Inflammatory macrophage (primary cell): ENCODE data around the gene PARD3.
"Not testable (repeated sequence)": the region's sequence is repeated elsewhere in the genome, so short reads cannot be mapped to it uniquely, and the experiment has no call there.

Experiments
- DNase-seq, 2 donors: peaks; one replicate each; pipeline ENCODE4 v3.0.0-alpha.2; 2020 to 2022

Gene PARD3

DNA sequence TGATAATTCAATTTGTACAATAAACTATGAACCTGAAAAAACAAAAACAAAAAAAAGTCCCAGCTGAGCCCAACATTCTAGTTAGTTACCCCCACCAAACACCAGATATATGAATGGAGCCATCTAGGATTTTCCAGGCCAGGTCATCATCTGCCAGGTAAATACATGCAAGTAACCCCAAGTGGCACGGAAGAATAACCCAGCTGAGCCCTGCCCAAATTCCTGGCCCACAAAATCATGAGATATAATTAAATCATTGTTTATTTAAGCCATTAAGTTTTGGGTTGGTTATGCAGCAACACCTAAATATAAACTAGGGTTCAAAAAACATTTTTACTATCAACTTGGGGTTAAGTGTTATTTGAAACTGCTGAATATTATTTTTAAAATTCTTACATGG lies 19.0 kb downstream of the PARD3 start:
- DNase-seq, result no peak

DNA sequence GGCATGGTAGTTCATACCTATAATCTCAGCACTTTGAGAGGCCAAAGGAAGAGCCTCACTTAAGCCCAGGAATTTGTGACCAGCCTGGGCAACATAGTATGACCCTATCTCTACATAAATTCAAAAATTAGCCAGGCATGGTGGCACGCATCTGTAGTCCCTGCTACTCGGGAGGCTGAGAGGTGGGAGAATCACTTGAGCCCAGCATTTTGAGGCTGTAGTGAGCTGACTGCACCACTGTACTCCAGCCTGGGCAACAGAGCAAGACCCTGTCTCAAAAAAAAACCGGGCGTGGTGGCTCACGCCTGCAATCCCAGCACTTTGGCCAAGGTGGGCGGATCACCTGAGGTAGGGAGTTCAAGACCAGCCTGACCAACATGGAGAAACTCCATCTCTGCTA lies 19.8 kb downstream of the PARD3 start:
- no peak for DNase-seq

DNA sequence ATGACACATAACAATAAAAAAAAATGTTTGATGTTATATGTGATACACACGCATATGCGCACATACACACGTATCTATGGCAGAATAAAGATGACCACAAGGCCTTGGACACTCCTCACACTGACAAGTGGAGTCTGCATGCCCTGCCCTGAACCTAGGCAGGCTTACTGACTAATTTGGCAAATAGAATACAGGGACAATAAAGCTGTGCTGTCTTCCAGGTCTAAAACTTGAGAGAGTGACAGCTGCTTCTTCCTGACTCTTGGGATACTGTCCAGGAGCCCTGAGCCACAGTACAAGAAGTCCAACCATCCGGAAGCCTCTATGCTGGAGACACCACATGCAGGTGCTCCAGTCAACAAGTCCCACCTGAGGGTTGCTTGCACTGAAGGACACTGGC lies 20.3 kb downstream of the PARD3 start:
- no peak for DNase-seq

DNA sequence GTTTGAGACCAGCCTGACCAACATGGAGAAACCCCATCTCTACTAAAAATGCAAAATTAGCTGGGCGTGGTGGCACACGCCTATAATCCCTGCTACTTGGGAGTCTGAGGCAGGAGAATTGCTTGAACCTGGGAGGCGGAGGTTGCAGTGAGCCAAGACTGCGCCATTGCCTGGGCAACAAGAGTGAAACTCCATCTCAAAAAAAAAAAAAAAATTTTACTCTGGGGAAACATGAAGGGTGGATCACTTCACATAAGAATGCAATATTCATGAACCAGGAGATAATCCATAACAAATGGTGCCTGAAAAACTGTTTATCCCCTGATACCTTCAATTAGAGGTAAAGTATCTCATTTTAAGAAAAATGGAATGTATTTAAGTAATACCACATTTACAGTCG lies 21.5 kb downstream of the PARD3 start:
- DNase-seq, result not testable (repeated sequence)

DNA sequence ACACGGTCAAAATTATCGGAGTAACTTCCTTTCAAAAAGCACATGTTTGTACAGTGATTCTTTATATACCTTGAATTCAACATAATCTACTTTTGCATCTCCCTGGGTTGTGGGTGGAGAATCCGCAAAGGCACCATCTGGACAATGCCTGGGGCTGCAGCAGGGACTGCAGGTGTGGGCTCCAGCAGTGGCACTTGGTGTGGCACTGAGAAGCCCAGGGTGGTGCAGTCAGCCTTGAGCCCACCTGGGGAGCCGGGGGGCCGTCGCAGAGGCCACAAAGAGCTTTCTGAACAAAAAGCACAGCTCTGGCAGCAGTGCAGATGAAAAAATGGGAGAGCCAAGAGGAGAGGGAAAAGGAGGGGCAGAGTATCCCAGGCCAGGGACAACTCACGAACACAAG lies 22.2 kb downstream of the PARD3 start:
- no peak for DNase-seq

DNA sequence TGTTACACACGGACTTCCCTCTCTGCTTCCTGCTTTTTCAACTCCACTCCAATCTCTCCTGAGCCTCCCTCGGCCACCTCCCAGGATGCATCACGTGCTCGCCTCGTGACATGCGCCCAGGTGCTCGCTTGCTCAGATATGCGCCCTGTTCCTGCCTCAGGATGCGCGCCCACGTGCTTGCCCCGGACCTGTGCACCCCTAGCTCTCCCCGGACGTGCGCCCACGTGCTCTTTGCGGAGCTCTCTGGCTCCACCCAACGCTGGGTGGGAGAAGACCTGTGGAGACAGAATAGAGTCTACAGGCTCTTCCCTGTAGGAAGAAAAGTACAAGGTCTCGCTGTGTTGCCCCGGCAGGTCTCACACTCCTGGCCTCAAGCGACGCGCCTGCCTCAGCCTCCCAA lies 23.1 kb downstream of the PARD3 start:
- DNase-seq, result no peak

DNA sequence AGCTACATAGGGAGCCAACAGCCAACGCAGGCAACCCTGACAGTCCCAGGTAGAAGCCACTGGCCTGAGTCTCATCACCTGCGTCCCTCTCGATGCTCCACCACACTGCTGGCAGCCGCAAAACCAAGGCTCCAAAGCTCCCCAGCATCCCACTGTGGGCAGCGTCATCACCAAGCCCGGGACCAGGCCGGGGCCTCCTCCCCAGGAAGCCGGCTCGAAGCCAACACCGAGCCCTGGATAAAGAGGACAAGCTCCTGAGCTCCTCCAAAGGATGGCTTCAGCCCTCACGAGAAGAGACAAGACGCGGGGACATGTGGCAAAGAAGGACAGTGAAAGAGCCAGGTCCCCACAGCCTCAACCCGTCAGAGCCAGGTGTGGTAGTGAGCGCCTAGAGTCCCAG lies 23.9 kb downstream of the PARD3 start:
- no peak for DNase-seq

DNA sequence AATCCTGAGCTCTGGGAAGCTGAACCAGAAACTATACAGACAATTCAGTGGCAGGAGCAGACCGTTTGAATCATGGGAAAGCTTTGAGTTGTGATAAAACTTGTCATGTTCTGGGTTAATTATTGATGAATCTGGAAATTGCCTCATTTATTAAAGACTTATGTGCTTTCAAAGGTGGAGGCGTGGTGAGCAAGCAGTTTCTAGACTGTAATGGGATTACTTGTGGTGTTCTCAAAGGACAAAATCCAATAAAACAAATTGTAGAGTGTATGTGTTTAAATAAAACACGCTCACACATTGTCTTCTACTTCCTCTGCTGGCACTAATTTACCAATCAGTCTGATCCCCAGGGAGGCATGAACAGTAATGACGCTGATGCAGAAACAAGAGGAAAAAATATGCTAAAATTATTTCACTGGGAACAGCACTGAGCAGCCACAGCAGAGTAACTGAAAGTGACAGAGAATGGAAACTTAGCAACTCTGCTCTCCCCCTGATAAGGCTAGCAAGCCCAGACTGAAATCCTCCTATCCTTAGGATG lies 25.1 kb downstream of the PARD3 start:
- no peak for DNase-seq

DNA sequence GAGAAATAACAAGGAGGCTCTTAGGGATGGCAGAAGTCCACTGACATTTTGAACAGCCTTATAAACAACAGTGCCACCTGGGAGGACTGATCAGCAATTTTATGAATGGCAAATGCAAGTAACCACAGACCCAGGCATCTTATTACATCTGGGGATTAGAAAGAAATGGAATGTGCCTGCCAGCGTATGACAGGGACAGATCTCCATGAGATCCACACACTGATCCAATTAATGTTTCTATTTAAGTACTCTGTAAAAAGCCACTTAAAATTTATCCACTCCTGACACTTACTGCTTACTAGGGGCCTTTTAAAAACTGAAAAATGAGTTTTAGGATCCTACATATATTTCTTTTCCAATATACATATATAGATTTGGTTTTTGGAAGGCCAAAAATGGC lies 28.6 kb downstream of the PARD3 start:
- no peak for DNase-seq

DNA sequence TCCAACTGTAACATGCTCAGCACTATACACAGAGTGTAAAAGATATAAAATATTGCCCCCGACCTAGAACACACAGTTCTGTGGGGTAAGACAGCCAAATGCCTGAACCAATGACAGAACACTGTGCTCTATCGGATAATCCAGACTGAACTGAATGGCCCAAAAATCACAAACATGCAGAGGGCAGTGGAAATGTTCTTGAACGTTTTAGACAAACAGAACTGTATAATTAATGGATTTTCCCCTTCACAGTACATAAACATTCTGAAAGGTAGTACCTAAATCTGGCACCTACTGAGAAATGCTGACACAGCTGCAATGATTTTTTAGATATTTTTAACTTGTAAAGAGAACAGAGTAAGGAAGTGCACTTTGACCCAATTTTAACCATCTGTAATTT lies 33.4 kb downstream of the PARD3 start:
- no peak for DNase-seq

DNA sequence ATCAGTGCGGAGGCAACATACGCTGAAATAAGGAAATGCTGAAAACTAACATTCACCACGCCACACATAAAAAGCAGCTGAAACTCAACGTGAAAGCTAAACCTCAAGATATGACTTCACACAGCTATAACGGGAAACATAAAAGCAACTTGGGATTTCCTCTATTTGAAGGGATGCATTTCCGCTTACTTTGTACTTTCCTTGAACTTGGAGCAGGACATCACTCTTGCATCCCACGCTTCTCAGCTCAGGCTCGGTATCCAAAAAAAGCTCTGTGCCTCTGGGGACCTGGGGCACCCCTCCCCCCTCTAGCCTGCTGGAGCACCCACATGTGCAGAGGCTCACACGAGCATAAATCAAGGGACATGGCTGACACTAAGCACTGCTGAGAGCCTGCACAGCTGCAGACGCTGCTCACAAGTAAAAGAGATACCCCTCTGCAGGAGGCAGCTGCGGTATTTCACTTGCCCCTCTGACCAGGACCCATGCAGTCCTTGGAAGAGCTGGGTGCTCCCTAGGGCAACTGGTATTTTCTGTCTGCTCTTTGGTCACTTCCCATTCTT lies 34.2 kb downstream of the PARD3 start:
- peak; percentile 3 to 33 for DNase-seq

DNA sequence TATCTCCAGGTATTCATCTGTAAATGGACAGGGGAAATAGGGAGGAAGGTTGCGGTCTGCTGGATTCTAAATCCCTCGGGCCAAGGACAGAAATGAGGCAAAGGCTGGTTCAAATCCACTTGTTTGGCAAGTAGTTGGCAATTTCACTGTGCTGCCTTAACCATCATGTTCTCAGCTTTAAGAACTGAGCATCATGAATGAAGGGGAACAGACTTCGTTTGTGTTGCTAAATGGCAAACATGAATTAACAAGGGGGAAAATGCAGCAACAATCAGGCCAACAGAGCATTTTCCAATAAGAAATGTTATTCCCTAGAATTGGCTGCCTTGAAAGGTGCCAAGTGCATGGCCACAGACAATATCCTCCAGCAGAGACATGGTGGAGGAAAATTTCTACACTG lies 36.9 kb downstream of the PARD3 start:
- no peak for DNase-seq

DNA sequence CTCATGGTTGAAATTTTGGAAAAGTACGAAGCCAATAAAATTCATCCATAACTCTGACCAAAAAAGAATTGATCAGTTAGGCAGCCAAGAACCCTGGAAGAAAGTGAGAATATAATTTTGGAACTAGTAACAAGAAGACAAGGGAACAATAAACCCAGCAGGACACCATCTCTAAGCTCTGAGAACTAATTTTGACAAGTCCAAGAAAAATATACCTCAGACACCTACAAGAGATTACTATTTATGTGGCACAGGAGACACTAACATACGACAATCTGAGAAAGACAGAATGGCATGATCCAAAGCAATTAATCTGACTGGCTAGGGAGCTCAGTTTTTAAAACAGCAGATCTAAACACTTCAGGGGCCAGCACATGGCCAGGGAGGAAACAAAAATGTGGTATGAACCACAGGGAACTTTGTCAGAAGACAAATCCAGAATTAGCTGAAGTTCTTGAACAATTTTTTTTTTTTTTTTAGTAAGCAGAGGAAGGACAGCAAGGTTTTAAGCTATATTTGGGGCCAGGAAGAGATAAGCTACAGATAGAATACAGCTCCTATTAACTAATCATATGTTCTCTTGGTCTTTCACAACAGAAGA lies 38.9 kb downstream of the PARD3 start:
- no peak for DNase-seq

DNA sequence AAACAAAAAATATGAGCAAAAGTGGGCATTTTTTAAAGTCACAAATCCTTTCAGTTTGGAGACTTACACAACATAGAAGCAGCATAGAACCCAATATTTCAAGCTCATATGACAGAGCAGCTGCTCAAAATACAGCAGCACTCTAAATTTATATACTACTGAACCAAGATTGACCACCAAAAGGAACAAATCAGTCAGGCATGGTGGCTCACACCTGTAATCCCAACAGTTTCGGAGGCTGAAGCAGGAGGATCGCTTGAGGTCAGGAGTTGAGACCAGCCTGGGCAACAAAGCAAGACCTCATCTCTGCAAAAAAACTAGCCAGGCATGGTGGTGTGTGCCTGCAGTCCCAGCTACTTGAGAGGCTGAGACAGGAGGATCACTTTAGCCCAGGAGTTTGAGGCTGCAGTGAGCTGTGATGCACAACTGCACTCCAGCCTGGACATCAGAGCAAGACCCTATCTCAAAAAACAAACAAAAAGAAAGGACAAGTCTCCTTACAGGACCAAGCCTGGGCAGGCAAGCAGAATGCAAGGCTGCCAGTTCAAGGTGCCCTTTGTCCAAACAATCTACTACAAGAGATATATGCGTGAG lies 40.0 kb downstream of the PARD3 start:
- DNase-seq, result no peak

DNA sequence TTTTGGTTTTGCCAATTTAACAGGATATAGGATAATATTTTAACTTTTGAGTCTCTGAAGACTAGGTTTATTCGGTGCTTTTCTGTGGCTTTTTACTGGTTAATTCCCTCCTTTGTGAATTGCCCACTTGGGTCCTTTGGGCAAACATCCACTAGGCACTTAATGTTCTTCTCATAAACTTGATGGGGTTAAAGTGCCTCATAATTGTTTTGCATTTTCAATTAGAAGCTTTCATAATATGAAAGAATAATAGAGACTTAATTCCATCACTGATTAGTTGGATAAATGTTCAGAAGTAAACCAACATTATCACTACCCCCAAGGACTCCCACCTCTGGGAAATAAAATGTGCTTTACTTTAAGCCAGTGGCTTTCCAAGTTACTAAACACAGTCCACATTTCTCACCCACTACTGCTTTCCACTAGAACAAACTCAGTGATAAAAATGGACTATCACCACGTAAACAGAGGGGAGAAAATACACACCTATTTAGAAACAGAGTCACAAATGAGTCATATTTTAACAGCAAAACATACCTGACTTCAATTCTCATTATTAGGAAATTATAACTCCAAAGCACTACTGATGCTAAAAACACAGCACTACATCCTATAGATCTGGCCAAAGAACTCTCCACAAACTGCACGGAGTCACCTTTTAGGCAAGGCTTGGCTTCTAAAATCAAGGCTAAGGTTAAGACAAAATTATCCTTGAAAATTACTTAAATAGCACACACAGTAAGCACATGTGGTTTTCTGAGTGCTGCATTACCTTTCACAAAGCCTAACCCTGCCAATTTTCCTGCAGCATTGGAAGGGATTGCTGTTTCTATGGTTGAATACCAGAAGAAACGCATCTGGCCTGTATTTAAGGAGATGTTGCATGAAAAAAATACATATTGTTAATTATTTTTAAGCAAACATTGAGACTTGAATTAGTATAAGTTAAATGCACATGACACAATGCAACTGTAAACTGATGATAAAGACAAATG lies 41.2 kb downstream of the PARD3 start:
- no peak for DNase-seq

DNA sequence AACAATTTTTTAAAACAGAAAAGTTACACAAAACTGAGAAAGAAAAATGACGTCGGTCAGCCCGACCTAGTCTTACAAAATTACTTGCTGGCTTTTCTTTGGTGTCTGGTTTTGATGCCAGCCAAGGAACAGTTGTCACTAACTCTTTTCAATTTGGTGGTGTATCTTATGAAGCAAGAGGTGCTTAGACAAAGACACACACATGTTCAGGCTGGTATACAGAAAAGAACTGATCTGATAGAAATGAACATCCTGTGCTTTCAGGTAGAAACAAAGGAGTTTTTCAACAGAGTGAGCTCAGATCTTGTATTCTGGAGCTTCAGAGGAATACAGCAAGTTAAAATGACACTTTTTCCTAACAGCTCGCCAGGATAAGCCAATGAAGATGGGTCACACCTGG lies 43.6 kb downstream of the PARD3 start:
- no peak for DNase-seq

DNA sequence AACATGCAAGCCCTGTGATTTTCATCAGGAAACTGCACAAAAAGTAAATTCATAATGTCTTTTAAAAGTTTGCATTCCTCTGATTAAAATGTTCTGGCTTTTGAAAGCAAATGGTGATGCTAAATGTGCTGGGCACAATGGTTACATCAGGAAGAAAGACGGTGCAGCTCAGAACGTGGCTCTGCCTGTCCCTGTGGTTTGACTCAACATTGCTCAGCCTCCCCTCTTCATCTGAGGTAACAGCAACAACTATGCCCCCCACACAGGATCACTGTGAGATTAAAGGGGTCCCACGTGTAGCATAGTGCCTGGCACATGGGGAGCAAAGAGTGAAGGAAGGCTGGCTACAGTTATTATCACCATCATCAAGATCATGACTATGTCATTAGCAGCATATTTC lies 44.0 kb downstream of the PARD3 start:
- no peak for DNase-seq

DNA sequence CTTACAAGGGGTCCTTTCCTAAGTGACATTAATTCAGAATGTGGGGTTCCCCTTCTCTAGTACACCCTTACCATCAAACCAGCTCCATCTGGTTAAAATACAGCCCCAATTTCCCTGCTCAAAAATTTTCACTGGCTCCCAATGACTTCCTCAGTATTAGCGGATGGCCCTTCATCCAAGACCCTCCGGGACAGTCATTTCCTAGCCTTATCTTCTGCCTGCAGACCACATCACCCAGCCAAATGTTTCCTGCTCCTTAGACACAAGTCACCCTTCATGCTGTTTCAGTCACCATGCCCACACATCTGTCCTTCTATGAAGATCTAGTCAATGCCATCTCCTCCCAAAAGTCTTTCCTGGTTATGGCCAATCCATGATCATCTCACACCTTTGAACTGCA lies 45.2 kb downstream of the PARD3 start:
- DNase-seq, result no peak

DNA sequence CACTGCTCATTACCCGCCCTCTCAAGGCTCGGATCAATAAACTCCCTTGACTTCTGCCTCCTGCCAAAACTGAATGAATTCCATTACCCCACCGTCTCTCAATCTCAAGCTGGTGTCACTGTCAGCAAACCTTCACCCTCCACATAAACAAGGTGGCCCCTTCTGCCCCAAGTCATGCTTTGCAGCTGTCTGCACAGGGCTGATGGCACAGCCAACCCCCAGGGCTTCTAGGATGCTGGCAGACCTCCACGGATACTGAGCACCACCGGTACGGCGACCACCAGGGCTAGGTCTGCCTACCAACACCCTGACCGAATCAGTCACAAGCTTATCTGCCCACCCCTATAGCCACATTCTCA lies 46.1 kb downstream of the PARD3 start:
- DNase-seq, result no peak

DNA sequence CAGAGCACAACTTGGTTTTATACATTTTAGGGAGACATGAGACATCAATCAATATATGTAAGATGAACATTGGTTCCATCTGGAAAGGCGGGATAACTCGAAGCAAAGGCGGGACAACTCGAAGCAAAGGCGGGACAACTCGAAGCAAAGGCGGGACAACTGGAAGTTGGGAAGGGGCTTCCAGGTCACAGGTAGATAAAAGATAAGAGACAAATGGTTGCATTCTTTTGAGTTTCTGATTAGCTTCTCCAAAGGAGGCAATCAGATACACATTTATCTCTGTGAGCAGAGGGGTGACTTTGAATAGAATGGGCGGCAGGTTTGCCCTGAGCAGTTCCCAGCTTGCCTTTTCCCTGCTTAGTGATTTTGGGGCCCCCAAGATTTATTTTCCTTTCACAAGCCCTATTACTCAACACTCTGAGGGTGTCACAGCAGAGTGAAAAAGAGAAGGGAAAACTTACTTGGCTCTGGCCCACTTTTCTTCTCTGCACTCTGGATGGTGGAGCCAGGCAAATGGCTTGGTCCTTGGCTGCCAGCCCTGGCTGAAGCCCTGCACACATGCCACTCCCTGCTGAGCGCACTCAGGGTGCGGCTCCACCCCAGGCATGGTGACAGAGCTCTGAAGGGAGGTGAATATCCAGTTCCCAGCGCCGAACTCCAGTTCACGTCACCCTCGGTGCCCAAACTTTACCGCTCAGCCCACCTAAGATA lies 46.7 kb downstream of the PARD3 start:
- no peak for DNase-seq

DNA sequence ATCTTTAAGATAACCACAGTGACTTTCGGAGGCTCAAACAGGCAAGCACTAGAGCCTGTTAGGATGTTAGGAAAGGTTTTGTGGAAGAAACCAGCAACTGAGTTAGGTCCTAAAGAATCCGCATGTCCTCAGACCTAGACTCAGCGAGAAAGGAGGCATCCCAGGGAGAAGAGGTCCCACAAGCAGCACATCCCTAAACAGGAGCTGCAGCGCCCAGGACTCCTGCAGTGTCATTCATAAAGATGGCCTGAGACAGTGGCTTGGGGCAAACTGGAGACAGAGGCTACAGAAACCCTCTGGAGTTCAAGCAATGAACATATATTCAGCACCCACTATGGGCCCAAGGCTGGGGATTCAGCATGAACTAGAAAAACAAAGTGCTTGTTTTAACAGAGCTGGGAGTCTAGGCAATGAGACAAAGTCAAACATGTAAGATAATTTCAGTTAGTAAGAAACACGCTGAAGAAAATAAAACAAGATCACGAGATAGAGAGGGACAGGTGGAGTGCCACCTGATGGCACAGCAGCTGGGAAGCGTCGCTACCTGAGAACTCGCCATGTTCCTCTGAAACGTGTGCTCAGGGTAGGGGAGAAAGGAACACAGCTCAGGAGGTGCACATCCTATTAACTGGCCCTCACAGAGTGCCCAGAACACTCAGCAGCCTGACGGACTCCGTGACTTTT lies 48.1 kb downstream of the PARD3 start:
- no peak for DNase-seq

DNA sequence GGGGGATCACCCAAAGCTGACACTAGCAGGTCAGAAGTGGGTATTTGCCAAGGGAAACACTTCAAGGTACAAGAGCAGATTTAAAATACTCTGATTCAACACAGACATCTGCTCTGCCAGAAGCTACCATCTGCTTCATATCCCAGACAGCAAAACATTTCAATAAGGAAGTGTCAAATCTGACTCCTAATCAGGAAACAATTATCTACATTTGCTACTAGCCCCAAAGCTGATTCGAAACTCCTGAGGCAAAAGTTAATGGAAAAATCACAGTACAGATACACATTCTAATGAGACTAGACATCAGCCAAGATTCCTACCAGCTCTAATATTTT lies 48.9 kb downstream of the PARD3 start:
- no peak for DNase-seq
